Pons (tissue), 1 donor: ENCODE data around the gene NACC2.

Source experiments
- DNase-seq: peaks from one replicate; pipeline ENCODE4 v3.0.0-alpha.2; 2016; ENCODE audit warnings: low spot score

Gene NACC2

DNA sequence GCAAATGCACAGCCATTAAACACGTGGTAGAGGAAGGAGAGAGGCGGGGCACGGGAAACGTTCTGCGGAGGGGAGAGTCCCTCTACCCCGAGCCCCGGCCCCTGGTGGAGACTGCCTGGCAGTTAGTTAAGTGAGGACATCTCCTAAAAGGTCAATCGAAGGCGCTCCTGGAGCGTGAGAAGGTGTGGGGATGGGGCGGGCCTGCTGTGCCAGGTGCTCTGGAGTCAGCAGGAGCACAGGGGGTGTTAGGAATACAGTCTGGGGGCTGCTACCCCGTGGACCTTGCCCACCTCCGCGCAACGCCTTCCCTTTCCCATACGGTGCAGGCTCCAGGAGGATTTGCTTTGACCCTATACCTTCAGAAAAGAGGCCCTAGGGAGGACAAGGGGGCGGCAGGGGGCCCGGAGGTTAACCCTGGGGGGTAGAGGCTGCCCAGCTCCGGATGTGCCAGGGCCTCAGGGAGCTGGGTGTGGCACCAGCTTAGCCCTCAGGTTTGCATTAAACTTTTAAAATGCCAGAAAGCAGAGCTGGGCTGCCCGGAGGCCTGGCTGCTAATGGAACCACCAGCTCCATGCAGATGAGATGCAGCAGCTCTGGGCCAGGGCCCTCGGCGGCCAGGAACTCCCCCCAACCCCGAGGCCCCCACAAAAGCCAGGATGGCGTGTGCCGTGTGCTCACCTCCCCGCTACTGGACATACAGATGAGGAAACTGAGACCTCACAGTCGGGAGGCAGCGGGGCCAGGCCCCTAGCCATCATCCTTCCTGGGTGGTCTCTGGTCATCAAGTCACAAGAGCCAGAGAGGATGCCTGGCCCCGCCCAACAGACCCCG, 39.2 kb downstream of the NACC2 start:
- DNase-seq, result no peak

DNA sequence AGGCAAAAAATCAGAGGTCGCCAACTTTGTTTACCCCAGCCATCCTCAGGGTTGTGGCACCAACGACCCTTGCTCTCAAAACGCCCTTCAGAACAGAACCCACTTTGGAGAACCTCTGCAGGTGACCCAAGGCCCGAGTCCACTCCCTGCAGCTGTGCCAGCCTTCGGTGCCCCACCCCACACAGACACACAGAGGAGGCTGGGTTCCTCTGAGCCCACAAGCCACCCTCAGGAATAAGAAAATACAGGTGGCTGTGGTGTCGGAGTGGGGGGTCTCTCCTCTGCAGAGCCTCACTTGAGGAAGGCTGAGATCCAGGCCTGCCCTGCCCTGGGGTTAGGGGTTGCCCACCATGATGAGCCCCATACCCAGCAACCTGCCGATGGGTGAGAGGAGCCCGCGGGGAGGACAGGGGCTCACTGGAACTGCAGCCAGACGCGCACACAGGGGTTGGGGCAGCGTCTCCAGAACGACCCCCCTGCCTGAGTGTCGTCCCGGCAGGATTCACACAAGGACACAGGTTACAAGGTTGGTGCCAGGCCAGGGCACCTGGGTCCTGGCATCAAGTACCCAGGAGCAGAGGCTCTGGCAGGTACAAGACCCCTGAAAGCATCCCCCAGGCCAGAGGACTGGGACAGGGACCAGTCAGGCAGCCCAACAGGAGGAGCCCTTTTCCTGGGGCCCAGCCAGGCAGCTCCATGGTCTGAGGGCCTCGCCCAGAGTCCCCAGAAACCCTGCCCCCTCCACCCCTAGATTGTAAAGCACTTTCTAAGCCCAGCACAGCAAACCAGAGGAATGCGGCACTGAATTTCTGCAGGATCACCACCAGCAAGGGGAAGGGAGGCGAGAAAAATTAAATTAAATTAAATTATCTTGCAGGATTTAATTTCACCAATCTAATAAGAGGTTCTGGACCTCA, 40.0 kb downstream of the NACC2 start:
- no peak for DNase-seq

DNA sequence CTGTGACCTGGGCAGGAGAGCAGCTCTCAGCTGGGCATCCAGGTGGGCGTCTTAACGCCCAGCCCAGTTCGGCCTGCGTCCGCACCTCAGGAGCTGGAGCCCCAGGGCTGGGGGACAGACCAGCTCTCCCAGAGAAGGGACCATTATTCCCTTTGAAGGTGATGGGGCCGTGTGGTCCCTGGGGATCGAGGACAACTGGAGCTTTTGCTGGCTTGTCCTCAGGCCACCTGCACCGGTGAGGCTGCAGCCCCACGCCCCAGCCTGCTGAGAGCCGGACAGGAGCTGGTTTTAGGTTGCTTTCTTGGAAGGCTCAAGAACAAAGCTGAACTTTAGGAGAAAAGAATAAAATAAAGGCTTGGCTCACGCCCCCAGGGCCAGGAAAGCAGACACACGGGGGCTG, 40.9 kb downstream of the NACC2 start:
- no peak for DNase-seq

DNA sequence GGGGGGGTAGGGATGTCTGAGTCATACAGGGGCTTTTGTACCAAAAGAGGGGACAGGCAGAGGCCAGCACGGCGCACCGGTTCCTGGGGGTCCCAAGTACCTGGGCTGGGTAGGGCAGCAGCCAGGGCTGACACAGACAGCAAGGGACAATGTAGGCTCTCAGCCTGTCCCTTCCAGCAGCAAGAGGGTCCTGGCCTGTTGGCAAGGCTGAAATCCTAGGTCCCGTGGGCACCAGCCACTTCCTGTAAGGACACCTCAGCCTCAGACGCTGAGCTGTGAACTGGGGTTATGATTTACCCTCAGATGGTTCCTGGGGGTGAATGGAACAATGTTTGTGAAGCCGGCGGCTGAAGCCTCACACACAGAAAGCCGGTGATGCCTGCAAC, 41.3 kb downstream of the NACC2 start:
- DNase-seq, result no peak

DNA sequence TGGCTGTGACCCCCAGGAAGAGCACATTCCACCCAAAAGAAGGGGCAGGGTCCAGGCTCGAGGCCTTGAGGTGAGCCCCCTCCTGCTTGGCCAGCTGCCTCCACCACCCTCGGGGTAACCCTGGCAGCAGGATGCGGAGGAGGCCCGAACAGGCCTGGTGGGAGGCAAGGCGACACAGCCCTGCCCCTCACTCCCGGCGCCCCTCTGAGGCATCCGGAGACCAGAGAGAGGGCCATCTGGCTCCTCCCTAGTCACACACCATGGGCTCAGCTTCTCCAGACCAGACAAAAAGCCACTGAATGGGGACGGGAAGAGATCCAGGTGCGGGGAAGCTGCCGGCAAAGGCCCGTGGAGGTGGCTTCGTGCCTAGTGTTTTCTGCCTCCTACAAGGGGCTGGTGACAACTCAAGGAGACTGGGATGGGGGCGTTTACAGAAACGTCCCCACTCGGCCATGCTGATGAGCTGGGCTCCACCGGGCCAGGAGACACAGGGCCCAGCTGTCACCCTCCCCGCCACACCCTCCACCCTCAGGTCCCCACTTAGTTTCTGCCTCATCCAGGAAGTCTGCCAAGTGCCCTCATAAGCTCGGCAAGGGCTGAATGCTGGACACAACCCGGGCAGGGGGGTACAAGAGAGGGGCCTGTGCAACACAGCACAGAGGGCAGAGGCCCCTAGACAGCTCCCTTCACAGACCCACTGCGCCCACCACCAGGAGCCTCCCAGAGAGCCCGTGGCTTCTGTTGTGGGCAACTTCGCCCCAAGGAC, 41.9 kb downstream of the NACC2 start:
- peak; percentile 37 for DNase-seq

DNA sequence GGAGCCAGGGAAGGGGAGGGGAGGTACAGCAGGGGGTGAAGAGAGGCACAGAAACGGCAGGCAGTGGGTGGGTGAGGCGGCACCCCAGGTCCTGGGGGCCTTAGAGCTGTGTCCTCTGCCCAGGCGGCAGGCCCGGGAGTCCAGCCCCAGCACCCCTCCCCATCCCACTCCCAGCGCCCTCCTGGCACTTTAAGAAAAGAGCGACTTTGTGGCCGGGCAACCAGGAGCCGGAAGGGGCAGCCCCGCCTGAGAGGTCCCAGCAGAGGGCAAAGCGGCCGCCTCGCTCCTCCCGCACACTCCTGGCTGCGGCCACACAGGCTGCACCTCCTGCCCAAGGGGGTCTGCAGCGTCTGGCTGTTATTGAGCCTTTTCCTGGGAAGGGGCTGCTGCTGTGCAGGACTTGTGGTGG, 42.6 kb downstream of the NACC2 start:
- DNase-seq, result peak; percentile 55

DNA sequence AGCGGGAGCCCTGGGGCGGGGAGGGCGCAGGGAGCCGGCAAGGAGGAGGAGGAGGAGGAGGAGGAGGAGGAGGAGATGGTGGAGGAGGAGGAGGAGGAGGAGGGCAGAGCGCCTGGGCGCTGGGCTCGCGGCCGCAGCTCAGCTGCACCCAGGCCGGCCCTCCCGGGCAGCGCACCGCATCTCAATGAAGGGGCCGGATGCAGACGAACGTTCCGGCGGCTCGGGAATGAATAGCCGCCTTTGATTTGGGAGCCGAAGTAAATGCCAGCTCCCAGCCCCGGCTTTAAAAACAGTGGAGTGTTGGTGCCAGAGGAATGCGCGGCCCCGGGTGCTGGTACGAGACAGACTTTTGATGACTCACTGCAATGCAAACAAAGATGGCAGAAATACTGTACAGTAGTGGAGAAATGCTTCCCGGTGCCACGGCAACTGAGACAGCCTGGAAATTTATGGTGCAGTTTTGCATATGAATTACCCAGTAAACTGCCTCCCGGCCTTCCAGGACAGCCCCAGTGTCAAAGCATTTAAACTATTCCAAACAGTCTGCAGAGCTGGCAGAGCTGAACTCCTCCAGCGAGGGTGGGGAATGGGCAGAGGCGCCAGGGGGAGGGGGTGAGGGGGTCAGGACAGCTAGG, 43.1 kb downstream of the NACC2 start:
- peak; percentile 94 for DNase-seq

DNA sequence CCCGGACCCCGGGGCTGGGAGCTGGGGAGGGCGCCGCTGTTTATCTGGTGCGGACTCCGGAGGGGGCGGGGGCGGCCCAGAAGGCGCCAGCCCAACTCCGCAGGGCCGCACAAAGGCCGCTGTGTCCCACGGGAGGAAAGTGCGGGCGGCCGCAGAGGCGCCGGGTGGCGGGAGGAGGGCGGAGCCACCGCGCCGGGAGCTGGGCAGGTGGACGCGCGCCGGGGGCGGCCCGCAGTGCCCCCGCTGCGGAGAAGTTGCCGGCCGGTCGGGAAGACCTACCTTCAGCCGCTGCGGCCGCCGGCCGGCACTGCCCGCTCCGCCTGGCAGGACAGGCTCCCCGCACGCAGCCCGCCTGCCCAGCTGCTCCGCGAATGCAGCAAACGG, 43.6 kb downstream of the NACC2 start:
- peak; percentile 63 for DNase-seq

DNA sequence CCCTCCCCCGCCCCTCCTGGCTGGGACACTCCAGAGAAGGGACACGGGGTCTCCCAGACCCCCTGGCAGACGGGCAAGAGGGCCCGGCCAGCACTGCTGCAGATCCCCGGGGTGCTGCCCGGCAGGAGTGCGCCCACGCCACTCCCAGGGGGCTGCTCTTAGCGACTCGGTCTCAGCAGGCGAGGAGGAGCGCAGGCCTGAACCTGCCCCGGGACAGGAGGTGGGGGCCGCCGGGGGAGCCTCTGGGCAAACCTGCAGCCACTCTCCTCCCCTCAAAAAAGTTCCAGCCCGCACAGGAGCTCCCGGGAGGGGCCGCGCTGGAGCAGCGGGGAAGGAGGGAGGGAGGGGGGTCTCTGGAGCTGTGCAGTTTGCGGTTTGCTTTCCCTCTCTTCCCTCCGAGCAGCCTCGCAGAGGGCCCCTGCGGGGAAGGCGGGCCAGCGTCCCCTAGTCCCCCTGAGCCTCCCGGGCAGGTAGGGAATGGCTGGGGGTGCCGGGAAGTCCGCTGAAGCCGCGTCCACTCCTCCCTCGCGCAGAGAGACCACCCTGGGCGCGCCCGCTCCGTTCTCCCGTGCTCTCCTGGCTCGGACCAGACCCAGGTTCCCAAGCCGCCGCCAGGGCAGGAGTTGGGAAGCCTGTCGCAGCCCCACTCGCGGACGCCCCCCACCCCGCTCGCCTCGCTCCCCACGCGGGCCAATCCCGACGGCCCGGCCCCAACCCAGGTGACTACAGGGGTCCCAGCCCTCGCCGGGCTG, 44.2 kb downstream of the NACC2 start:
- no peak for DNase-seq

DNA sequence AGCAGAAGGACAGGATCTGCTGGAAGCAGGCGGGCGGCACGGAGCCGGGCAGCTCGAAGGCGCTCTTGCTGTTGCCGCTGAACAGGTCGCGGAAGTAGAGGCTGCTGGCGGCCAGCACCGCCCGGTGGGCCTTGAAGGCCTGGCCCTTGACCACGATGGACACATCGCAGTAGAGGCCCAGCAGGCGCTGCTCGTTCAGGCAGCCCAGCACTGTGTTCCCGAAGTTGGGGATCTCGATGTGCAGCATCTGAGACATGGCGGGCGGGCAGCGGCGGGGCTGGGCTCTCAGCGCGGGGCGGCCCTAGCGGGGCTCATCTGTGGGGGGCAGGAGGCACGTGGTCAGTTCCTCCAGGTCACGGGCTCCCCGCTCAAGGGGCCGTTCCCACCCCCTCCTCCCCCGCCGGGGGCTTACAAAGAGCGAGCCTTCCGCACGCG, 44.8 kb downstream of the NACC2 start:
- no peak for DNase-seq

DNA sequence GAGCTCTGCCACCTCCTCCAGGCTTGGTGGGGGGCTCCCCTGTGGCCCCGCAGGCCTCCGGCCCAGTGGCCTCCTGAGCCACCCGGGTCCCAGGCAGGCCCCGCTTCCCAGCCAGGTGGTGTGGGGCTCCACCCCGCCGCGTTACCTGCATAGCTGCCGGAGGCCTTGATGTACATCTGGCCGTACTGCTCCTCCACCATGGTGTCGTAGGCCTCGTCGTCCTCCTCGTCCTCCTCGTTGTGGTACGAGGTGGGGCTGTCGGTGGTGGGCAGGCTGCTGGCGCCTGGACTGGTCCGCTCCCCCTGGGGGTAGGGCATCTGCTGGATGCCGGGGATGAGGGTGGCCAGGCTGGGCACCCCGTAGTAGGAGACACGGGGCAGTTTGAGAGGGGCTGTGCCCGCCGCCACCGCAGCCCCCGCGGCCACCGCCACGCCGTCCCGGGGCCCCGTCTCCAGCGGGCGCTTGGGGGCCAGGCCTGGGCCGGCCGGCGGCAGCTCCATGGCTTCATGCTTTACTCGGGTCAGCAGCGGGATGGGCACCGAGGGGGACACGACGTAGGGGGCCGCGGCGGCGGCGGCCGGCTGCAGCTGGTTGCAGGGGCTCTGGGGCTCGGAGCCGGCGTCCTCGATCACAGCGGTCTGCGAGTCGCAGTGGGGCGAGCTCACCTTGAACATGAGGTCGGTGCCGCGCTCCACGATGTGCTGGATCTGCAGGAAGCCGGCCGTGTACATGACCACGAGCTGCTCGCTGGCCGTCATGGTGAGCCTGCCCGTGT, 45.4 kb downstream of the NACC2 start:
- DNase-seq, result no peak

DNA sequence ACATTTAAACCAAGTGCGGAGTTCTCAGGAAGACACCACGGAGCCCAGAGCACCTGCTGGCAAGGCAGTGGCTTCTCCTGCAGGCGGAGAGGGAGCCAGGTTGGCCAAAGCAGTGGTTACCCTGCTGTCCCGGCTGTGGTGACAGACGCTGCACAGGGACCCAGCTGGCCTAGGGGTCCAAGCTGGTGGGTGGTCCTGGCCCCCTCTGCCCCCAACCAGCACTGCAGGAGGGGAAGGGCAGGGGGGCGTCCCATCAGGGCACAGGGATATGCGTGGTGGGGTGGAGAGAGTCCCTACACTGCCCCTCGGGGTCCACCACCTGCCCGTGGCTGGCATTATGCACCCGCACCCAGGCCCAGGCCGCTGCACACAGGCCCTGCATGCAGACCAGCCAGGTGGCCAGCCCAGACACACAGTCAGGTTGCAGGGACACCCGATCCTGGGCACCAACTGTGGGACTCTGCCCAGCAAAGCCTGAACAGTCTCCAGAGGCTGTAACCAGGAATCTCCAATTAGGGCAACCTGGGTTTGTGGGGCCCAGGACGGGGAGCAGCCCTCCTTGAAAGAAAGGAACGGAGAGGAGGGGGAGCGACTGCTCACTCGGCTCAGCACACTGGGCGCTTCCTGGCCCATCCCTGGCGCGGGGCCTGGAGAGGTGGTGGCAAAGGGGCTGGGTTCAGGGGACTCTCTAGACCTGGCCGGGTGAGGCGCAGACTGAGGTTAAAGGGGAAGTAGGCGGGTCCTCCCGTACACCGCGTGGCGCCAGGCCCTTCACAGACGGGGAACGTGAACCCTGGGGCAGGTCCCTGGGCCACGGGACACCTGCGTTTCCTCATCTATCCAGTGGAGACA, 46.3 kb downstream of the NACC2 start:
- no peak for DNase-seq

DNA sequence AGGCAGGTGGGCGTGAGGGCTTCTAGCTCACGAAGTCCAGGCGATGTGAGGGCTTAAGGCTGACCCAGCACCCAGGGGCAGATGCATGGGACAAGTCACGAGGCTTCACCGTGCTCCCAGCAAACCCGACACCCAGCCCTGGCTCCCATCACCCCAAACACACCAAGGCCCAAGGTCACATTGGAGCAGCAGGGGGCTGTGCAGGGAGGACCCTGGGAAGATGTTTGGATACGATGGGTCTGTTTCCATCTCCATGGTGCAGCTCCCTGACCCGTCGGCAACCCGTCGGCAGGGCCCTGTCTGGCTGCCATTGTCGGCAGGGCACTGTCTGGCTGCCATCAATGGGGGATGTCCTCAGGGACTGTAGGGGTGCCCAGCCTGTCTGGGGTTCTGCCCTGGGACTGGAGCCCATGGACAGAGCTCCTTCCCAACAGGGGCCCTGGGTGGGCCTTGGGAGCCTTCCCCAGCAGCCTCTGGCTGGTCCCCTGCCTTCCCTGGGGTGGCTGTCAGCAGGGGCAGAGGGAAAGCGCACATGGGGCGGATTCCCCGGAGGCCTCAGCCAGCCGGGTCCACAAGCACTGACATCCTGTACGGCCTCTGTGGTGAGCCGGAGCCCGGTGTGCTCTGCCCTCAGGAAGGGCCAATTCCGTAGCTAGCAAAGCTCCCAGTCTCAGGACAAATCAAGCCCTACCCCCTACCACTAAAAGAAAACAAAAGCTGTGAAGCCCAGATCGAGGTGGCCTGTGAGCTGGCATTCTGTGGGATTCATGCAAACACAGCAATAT, 47.1 kb downstream of the NACC2 start:
- DNase-seq, result no peak

DNA sequence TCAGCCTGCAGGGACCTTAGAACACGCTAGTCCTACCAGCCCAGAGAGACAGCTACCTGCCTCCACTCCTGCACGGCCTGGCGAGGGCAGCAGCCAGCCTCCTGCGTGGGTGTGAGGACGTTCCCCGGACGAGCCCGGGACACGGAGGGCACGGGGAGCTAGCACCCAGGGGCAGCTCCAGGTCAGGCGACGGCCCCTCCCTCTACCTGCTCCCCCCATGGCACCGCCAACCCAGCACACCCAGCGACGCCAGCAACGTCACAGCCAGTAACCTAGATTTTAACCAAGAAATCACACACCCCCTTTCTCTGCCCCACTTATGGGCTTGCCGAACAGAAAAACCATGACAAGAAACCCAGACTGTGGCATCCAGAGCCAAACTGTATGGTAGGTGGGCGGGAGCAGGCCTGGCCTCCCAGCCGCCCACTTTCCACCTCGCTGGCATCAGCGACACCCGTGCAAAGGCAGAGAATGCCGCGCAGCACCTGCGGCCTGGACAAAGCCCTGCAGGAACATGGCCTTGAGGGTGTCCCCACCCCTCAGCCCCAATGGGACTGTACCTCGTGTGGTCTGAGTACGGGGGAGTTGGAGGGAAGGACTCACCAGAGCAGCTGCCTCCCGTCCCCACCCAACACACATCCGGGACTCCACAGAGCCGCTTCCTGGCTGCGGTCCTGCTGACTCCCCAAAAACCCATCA, 47.9 kb downstream of the NACC2 start:
- DNase-seq, result no peak

DNA sequence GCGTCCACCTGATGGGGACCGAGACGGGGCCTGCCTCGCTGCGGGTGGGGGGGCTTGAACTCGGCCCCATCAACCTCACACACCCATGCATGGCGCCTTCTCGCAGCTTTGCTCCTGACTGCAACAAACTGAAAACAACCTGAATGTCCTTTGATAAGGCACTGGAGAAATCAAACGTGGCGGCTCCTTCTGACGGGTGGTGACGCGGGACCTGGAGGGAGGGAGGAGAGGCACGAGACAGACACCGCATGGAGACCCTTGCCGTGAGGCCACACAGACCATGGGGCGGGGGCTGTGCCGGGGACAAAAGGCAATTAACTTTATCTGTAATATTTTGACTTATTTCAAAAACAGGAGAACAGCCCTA, 48.6 kb downstream of the NACC2 start:
- no peak for DNase-seq

DNA sequence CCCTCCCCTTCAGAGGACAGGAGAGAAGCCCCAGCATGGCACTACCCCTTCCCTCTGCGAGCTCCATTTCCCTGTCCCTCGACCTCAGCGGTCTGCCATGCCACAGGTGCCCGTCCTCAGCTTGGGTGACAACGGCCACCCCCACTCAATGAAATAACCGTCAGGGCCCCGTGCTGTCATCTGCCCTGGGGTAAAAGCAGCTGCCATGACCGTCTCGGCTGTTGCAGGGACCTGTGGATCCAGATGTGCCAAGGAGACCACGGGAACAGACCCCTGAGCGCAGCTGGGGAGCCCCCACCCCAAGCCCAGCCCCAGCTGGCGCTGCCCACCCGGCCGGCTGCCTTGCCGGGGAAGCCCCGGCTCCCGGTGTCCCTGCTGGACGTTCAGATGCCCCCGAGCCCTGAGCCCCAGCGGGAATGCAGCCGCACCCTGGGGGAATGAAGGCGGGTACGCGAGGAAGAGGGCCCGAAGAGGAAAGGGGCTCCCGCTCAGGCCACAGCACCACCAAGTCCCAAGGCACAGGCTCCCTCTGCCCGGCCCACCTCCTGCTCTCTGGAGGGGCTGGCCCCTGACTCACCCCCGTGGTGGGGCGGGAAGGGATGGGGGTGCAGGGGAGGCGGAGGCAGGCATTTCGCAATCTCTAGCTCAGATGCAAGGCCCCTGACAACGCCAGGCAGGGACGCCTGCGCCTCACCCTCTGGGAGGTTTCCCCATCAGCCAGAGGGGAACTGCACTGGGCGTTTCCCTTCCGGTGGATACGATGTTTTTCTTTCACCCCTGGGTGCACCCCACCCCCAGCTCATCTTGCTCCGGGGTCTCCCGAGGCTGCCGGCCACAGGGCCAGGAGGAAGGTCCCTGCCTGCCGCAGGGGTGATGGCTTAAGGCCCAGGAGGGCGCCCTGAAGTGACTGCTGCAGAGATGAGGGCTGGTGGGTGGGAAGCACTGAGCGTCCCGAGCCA, 49.2 kb downstream of the NACC2 start:
- DNase-seq, result no peak
